COLO668 (cell line): ENCODE data around the gene POLR2I.

Experiments
- DNase-seq: peaks from one replicate; lab custom pipeline; 2025; ENCODE audit not compliant: unreplicated experiment; lab: John Stamatoyannopoulos, UW

The POLR2I gene

GRCh38 chr19:36114721-36115452 is at the start of gene POLR2I:
Gene POLR2I, minus strand, starts transcription at chr19:36114875. Its CDS starts 19 bp downstream, at chr19:36114856.
- DNase-seq: peak; percentile 98

- no peak for DNase-seq
These were observed 49.1 kb upstream of the POLR2I start for GRCh38 chr19:36163813-36164212.

- DNase-seq: no peak
These were observed 46.3 kb upstream of the POLR2I start for GRCh38 chr19:36160821-36161596.

DNA sequence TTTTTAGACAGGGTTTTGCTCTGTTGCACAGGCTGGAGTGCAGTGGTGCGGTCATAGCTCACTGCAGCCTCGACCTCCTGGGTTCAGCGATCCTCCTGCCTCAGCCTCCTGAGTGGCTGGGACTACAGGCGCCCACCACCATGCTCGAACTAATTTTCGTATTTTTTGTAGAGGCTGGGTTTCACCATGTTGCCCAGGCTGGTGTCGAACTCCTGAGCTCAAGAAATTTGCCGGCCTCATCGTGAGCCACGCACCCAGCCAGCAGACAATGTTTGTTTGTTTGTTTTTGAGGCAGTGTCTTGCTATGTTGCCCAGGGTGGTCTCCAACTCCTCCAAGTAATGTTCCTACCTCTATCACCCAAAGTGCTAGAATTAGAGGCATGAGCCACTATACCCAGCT is 38.5 kb upstream of the POLR2I start:
- DNase-seq: no peak

DNA sequence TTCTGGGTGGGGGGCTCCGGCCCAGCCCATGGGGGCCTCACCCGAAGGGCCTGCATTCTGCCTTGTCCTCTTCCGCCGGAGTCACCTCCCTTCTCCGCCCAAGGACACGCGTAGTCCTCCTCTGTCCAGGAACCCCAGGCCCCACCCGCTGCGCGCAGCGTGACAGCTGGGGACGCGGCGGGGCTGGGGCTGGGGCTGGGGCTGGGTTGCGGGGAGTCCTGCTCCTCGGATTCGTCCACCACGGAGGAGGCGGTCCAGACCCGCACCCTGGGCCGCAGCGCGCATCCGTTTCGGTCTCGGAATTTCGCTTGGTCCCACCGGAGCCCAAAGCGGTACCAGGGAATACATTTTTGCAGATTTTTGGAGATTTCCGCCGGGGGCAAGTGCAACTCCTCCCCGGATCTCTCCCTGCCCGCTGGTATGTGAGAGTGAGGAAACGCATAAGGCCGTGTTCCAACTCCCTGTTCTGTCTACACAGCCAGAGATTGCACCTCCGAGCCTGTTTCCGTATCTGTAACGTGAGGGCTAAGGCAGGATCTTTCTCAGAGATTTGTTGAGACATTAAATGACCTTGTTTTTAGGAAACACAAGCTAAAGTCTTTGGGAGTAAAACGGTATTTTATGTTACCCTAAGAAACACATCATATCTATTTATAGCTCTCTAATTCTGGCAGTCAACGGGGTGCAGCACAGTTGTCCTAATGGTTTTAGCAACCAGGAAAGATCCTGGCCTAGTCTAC is 37.8 kb upstream of the POLR2I start, which contains the start of gene COX7A1:
COX7A1 (minus strand) TSS at position 96 of the 740 bp plus-strand sequence; CDS start at position 56, 40 bp downstream.
- no peak for DNase-seq

DNA sequence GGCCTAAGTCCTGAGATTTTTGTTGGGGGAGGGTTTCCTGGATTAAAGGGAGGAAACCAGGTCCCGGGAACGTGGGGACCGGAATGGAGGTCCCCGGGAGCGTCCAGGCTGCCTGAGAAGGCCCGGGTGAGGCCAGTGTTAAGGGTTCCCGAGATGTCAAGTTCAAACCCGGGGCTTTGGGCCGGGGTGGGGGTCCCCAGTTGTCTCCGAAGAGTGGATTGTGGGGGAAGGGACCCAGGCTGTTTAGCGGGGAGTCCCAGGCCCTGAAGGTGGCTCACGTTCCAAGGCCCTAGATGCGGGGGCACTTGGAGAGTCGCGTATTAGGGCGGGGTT is 37.3 kb upstream of the POLR2I start:
- DNase-seq: no peak

DNA sequence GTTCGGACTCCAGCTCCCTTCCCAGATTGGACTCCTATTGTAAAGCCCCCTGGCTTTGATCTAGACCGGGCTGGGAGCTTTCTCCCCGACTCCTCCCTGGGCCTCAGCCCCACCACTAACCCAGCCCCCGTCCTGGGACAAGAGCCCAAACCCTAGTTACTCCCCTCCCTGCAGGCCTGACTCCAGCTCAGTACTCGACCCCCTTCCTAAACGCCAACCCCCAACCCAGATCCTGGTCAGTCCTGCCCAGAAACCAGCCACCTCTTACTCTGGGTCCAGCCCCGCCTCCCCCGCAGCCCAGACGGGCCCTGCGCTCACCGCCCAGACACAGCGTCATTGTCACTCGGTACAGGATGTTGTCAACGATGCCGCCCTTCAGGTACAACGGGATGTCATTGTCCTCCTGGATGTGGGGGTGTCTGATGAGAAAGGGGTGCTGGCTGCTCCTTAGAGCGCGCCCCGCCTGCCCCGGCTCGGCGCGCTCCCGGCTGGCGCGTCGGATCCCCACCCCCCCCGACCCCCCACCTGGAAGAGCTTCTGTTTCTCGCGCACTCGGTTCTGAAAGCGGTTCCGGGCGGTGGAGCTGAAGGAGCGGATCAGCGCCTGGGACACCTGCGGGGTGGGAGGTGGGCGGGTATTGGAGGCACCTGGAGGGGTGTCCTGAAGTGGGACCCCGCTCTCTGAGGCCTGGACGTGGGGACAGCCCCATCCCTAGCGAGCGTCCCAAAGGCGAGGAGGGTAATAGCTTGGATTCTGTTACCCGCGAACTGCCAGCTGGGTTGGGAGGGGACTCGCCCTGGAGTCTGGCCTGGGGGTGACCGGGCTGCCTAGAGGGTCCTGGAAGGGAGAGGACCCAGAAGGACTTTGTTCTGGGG is 36.7 kb upstream of the POLR2I start:
- DNase-seq: no peak

DNA sequence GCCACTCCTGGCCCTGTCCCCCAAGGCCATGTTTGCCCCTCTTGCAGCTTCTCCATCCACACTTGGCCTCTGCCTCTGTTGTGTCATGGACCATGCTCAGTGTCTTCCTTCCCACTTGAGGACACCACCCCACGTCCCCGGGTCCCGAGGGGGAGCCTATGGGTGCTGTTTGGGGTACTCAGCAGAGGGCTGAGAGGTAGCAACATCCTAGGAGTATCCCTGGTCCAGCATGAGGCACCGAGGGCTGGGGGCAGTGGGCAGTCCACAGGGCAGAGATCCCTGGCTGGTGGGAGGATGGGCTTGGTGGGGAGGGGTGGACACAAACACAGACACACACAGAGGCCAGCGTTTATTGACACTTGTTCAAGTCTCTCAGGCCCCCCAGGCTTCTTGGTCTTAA is 35.9 kb upstream of the POLR2I start:
- no peak for DNase-seq

DNA sequence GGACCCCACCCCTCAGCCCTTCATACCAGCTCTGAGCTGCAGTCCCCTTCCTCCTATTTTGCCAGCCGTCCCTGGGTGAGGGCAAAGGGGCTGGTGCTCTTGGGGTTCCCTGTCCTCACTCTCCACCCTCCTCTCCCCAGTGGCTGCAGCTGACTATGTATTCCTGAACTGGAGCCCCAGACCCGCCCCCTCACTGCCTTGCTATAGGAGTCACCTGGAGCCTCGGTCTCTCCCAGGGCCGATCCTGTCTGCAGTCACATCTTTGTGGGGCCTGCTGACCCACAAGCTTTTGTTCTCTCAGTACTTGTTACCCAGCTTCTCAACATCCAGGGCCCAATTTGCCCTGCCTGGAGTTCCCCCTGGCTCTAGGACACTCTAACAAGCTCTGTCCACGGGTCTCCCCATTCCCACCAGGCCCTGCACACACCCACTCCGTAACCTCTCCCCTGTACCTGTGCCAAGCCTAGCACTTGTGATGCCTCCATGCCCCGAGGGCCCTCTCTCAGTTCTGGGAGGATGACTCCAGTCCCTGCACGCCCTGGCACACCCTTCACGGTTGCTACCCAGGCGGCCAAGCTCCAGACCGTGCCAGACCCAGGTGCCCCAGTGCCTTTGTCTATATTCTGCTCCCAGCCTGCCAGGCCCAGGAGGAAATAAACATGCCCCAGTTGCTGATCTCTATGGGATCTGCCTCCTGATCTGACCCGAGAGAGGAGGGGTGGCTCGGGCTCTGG is 35.2 kb upstream of the POLR2I start:
- no peak for DNase-seq

- DNase-seq: no peak
These were observed 29.9 kb upstream of the POLR2I start for GRCh38 chr19:36144624-36145023.

DNA sequence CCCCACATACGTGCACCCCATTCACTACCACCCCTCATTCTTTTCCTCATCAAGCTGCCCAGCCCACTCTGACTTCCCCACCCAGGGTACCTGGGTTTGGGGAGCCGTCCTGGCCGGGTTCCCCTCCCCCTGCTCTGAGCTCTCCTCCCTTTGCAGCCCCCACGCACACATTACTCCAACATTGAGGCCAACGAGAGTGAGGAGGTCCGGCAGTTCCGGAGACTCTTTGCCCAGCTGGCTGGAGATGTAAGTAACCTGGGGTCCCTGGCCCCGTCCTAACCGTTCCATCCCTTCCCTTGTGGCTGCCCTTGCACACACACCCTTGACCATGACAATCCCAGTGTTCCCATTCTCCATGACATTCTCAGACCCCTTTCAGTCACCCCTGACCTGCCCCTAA is 27.8 kb upstream of the POLR2I start:
- DNase-seq: no peak

DNA sequence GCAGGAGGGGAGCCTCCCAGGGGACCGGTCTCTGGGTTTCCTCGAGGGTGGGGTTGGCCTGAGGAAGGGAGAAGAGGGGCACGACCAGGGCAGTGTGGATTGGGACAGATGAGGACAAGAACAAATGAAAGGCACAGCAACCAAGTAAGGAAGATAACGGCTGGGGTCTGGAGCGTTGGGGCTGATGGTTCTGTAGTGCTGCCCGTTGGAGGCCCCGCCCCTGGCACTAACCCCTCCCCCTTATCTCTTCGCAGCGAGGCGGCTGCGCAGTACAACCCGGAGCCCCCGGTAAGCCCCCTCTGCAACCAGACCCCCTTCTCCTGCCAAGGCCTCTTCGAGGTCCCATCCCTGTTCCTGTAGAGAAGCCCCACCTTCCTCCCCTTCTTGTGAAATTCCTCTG is 27.4 kb upstream of the POLR2I start:
- no peak for DNase-seq

DNA sequence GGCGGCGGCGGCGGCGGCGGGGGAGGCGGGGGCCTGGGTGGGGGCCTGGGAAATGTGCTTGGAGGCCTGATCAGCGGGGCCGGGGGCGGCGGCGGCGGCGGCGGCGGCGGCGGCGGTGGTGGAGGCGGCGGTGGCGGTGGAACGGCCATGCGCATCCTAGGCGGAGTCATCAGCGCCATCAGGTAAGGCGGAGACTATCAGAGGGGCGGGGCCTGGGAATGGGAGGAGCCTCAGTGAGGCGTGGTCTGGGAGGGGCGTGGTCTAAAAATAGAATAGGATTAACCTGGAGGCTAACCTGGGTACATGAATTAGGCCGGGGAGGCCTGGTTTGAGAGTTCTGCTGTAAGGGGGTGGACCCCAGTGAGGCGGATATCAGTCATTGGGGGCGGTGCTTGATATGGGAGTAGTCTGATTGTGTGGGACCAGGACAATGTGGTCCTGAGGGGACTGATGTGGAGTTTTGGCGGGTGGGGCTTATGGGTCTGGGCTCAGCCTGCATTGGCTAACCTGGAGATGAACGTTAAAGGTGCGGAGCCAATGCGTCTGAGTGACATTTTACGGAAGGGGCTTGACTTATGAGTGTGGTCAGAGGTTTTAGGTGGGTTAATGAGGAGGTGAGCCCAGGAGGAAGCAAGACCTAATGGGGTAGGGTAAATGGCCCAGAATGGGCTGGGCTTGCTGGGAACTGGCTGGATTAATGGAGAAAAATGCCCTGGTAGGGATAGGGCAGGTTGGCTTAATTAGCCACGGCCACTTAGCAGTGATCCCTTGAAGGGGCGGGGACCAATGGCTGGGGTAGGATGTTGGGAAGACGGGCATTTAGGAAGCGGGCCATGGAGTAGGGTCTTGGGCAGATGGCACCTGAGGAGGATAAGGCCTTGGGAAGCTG is 26.6 kb upstream of the POLR2I start:
- DNase-seq: peak; percentile 80

- peak; percentile 71 for DNase-seq
These were observed 25.8 kb upstream of the POLR2I start for GRCh38 chr19:36140304-36141038.

DNA sequence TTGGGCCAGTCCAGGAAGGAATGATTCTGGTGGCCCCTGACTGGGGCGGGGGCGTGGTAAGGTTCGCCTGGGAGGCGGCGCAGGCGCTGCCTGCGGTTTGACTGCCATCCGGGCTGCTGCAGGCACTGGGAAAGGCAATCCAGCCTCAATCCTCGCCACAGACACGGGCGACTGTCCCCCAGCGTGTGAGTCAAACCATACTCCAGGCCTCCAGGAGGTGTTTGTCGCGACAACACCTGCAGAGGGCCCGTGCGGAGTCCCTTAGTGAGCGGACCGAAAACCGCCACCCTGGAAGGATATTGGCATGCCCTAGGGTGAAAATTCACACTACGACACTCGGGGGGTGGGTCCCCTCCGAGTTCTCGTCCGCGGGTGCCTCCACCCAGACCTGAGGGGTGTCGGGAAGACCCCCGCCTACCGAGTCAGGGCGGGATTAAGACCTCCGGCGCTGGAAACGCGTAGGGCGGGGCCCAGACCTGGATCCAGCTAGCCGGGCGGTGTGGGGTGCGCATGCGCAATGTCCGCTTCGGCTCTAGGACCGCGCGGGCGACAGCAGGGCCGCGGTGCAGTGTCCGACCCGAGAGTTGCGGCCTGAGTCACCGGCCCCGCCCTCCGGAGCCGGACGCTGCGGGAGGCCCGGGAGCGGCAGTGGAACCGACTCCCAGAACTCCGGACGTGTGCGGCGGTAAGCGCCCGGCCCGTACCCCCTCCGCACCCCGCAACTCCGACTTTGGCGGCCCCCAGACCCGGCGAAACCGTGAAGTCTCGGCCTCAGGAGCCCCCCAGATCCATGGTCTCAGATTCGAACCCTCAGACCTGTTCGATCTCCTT is 25.0 kb upstream of the POLR2I start, which contains the start of gene CAPNS1:
CAPNS1 (plus strand) TSS at position 594 of the 831 bp plus-strand sequence. CDS start 946 bp downstream, outside the sequence.
- peak; percentile 97 for DNase-seq

DNA sequence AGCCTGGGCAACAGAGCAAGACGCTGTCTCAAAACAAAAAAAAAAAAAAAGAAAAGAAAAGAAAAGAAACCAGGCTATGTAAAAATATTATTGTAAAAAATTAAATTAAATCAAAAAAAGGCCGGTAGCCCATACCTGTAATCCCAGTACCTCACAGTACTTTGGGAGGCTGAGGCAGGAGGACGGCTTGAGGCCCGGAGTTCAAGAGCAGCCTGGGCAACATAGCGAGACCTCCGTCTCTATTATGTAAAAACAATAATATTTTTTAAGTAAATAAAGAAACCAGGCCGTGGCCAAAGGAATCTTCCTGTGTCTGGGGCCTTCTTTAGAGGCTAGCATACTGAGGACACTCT is 24.4 kb upstream of the POLR2I start:
- no peak for DNase-seq

GRCh38 chr19:36136964-36137686 is 22.4 kb upstream of the POLR2I start:
- DNase-seq: peak; percentile 45
